Motor neuron (in vitro differentiated cells): ENCODE data around the gene AVEN. TPM values are rescaled to one million over a fixed set of nuclear protein-coding genes. Genes with fewer than 3 reads are reported as not detected.
A peak's percentile ranks its signal among the peaks of the same experiment; 100 is the strongest.

Experiments used
- ATAC-seq, 8 experiments: fragments of 200-7000 bp; cut with Tn5 transposase; replicated peaks in 6 of 8; 2 replicates each; pipeline ENCODE4 v1.8.0; 2021; ENCODE audit warnings: mild to moderate bottlenecking in 8 of 8, moderate library complexity in 8 of 8
- H3K27ac ChIP-seq, 2 donors: fragments of 250-450 bp; sonication (Bioruptor Pico); 2 replicates each; pipeline ENCODE4 v1.9.0; 2021; ENCODE audit warnings: antibody characterized with exemption in 2 of 2, mild to moderate bottlenecking in 2 of 2, moderate library complexity in 1 of 2
- H3K4me1 ChIP-seq, 2 donors: fragments of 250-450 bp; sonication (Bioruptor Pico); replicated peaks in 1 of 2; 2 replicates each; pipeline ENCODE4 v1.6.1; 2021; ENCODE audit warnings: antibody characterized with exemption in 2 of 2, mild to moderate bottlenecking in 2 of 2, moderate library complexity in 1 of 2
- H3K4me3 ChIP-seq, 5 donors: fragments of 250-450 bp; sonication (Bioruptor Pico); 2 replicates each; pipeline ENCODE4 v1.9.0; 2021; ENCODE audit warnings: antibody characterized with exemption in 5 of 5, mild to moderate bottlenecking in 5 of 5, moderate library complexity in 4 of 5
- WGBS, 10 experiments: fragments of 450-650 bp; shearing (Covaris generic); methylation state at CpG; one replicate each; pipeline ENCODE4 v1.0.0; 2022; 5-methylcytosine and 5-hydroxymethylcytosine counted together
- in situ Hi-C, 9 experiments: fragments of 400-800 bp; cut with MboI; loops; one replicate each; pipeline ENCODE4 v1.15.0; 2021; ENCODE audit warnings: low sequenced_read_pairs in 9 of 9, low pct_unique_long_range_greater_than_20kb in 2 of 9; ENCODE audit not compliant: unreplicated experiment in 9 of 9
- total RNA-seq, 8 experiments: library from RNA; unstranded; fragments of 300-600 nt; gene quantifications; 2 replicates each; pipeline versions ENCODE4 v1.2.3 to v1.2.4, GENCODE V29; 2022

Gene AVEN
- total RNA-seq, 8 experiments from 2014 or later, result 3.0 to 22.3 (median 11.2) TPM

DNA sequence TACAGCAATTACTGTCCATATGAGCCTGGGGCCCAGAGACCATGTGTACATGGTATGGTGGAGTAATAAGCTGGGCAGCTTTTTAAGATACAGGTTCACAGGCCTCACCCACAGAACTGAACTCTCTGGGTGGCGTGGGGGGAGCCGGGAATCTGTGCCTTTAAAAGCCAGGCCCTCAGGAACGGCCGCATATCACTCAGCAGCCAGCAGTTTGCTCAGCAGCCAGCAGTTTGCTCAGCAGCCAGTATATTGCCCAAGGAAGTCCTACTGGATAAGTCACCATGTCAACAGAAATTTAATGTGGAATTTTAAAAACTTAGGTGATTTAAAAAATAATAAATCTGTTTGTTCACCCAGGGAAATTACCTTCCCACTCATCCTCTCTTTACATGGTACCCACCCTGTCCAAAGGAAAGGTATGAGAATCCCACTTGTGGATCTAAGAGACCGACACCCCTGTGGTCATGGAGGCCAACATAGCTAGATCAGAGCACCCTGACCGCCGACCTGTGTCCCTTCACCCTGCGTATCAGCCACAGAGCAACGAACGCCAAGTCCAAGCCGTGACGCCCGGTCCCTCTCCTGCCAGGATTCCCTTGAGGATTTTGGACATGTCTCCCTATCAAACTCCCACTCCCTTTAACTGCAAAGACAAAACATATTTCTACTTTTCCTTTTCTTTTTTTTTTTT is 166.4 kb downstream of the AVEN start:
- H3K4me3 ChIP-seq, result no peak overlapping the region
- 60 to 94% (median 82%) methylated on average over 1 to 11 of the region's 13 CpGs; no CpG with 5 or more reads in 2 of the 10 experiments for WGBS, 10 experiments
- no peak overlapping the region for H3K27ac ChIP-seq
- H3K4me1 ChIP-seq, result no peaks in the 10 kb centered on the region
- ATAC-seq, result peak in 1 of 8 experiments; percentile 22
- in situ Hi-C loops, result no loop called here

DNA sequence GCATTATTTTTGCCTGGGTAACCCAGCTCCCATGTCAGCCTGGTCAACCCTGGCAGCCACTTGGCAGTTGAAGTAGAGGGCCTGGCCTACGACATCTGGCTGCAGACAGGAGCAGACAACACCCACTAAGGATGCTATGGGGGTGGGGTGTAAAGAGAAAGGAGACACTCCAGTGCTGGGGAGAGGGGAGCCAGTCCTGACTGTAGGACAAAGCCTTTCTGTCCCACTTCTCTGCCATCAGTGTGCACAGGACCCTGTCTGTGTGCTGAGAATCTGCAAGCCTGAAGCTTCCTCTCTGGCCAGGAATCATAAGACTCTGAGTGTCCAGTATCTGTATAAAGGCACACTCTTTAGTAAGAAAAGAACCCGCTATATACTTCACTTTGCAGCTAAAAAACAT is 167.0 kb downstream of the AVEN start:
- in situ Hi-C loops, result no loop called here
- no peak overlapping the region for H3K27ac ChIP-seq
- 67 to 100% (median 100%) methylated on average over 1 of the region's 2 CpGs; no CpG with 5 or more reads in 5 of the 10 experiments for WGBS, 10 experiments
- H3K4me1 ChIP-seq, result no peaks in the 10 kb centered on the region
- H3K4me3 ChIP-seq, result no peak overlapping the region
- peak in 2 of 8 experiments; percentile 27 to 66 for ATAC-seq

DNA sequence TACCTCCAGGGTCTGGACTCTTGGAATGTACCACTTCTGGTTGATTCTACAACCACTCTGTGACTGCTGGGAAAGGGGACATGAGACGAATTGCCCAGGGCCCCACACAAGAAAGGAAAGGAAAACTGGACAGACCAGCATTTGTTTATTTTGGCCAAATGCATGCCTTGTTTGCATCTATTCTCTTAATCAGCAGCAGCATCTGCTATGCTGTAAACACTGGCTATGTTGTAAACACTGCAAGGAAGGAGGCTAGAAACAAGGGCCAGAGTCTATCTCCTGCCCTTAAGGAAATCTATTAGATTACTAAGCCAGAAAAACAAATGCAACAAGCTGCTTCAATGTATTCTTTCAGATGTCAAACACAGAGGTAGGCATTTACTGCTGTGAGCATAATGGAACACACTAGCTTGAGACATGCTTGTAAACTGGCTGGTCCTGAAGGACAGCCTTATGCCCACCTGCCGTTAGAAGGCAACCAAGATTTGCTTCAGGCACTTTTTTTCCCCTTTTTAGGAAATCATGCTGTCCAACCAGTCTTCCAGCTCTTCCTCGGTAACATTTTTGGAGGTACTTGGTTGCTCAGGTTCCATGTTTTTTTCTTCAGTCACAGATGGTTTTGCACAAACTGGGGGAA is 172.8 kb downstream of the AVEN start:
- ATAC-seq, result no peak
- Histone ChIP-seq H3K27ac (no peak overlapping the region), H3K4me3 (no peak overlapping the region), H3K4me1 (no peaks in the 10 kb centered on the region)
- in situ Hi-C loops, result no loop called here
- 29 to 100% (median 74%) methylated on average over 1 to 3 of the region's 3 CpGs; no CpG with 5 or more reads in 1 of the 10 experiments for WGBS, 10 experiments

DNA sequence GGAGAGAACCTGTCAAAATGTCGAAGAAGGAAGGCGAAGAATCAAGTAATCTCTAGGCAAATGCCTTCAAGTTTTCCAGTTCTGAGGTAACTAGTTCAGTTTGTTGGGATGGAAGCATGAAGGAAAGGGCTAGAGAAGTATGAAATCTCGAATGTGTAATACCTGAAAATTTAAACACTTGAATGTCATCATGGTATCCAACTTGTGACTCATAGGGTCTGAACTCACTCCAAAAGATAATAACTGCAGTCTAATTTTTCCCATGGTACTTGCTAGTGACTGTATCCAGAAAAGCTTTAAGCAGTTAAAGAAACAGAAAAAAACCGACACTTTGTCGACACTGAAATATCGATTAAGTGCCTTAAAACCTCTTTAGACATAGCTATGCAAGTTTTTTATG is 173.6 kb downstream of the AVEN start:
- Histone ChIP-seq H3K4me3 (no peak overlapping the region), H3K4me1 (no peaks in the 10 kb centered on the region), H3K27ac (no peak overlapping the region)
- WGBS, 10 experiments, result 67 to 100% (median 94%) methylated on average over 3 to 6 of the region's 6 CpGs
- no peak for ATAC-seq
- in situ Hi-C loops, result no loop called here

DNA sequence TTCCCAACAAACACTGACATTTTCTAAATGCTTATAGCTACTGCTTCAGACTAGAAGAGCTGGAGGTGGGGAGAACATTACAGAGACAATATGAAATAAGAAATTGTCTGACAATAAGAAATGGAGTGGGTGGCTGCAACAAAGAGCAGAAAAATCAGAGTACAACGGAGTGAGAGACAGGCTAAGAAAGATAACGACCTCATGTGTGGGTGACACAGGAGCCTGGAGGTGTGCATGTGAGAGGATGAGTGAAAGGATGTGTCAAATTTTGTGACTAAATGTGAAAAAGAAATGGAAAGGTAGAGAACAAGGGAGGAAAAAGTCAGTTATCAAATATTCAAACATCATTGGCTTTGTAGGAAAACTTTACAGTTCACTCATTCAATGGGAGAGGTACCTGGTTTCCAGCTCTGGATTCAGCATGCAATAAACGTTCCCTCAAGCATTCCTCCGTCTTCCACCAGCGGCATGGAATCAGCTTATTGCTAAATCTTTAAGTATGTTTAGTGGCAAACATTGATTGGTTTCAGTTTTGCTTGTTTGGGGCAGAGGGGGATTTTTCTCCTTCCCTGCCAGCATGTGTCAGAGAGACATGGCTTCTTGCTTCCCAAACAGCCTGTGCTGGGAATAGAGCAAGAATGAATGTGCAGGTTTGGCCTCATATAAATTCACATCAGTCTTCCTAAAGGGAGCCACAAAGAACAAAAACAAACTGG is 174.5 kb downstream of the AVEN start:
- H3K4me1 ChIP-seq, result no peaks in the 10 kb centered on the region
- 55 to 97% (median 92%) methylated on average over 2 to 5 of the region's 5 CpGs; no CpG with 5 or more reads in 3 of the 10 experiments for WGBS, 10 experiments
- in situ Hi-C loops, result no loop called here

DNA sequence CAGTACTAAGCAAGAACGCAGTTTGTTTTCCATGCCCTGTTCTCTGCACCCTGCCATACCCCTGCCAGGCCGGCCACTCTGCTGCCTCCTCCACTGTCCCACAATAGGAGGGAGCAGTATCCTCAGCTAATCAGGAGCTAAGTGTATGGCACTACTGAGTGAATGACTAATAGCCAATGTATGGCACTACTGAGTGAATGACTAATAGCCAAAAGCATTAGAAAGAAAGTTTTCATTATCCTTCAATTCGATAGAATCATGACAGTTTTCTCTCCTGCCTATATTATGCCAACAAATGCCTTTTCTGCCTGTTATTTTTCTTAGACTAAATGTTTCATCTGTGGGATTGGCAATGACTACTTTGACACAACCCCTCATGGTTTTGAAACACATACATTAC is 178.2 kb downstream of the AVEN start:
- Histone ChIP-seq H3K4me1 (no peaks in the 10 kb centered on the region), H3K27ac (no peak overlapping the region), H3K4me3 (no peak overlapping the region)
- no peak for ATAC-seq
- WGBS, 10 experiments, result 69 to 100% (median 90%) methylated on average over 1 to 3 of the region's 3 CpGs; no CpG with 5 or more reads in 1 of the 10 experiments
- in situ Hi-C loops, result no loop called here

More for the DNA sequence above, 174.5 kb downstream of the AVEN start:
- H3K4me3 ChIP-seq, result no peak overlapping the region
- no peak overlapping the region for H3K27ac ChIP-seq
- ATAC-seq, result no peak

DNA sequence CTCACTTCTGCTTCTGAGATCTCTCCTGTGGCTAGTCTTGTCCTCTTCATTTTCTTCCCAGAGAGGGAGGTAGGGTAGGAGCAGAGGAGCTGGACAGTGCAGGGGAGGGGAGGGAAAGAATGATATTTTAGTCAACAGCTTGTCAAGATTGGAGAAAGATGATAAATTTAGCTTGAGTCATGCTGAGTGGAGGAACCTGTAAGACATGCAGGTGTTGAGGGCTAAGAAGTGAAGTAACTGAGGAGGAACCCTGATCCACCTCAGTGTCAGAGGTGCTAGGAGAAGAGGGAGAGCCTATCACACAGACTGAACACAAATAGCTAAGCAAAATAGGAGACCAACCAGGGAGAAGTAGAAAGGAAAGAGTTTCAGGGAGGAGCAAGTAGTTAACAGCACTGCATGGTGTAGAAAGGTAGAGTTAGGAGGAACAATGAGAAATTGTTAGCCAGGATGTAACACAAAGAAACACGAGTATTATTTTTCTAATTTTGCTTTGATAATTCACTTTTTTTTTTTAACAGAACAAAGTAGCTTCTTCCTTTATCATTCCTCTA is 178.9 kb downstream of the AVEN start:
- in situ Hi-C loops, result no loop called here
- no peaks in the 10 kb centered on the region for H3K4me1 ChIP-seq
- no peak overlapping the region for H3K4me3 ChIP-seq
- WGBS, 10 experiments, result 38 to 100% (median 81%) methylated on average over 1 of the region's 1 CpG; no CpG with 5 or more reads in 2 of the 10 experiments
- no peak for ATAC-seq
- no peak overlapping the region for H3K27ac ChIP-seq

DNA sequence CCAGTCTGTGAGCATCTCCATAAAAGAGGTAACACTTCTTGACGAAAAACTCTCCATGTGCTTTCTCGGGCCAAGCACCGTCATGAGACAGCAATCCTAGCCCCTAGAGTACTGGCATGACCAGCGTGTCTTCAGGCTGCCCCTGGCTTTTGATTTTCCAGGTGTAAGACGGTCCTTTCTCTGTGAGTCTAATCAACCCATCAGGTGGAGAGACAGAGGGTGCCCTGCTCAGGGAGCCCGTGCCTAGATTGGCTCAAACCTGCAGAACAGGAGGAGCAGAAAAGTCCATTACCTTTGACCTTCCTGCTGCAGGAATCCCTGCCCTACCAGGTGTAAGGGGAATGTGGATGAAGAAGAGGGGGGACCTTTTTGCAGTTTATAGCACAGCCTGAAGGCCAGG is 180.2 kb downstream of the AVEN start:
- no peaks in the 10 kb centered on the region for H3K4me1 ChIP-seq
- no peak for ATAC-seq
- no peak overlapping the region for H3K4me3 ChIP-seq
- WGBS, 10 experiments, result 80 to 100% (median 100%) methylated on average over 1 to 3 of the region's 6 CpGs; no CpG with 5 or more reads in 7 of the 10 experiments
- in situ Hi-C loops, result no loop called here
- H3K27ac ChIP-seq, result no peak overlapping the region

DNA sequence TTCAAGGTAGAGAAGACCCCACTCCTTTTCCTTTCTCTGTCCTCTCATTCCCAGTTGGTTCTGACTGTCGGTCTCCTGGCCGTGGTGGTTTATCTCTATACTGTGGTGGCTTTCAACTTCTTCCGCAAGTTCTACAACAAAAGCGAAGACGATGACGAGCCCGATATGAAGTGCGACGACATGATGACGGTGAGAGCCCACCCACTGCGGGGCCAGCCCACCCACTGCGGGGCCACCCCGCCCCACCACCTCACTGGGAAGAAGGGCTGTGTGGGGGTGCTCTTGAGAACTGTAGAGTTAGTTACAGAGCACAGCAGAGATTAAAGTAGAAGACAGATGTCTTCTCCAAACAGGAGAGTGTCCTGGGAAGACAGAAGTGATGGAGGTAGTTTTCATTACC is 181.3 kb downstream of the AVEN start:
- no peak for ATAC-seq
- Histone ChIP-seq H3K4me3 (no peak overlapping the region), H3K4me1 (no peaks in the 10 kb centered on the region), H3K27ac (no peak overlapping the region)
- in situ Hi-C loops, result no loop called here
- 90 to 100% (median 95%) methylated on average over 1 to 13 of the region's 13 CpGs; no CpG with 5 or more reads in 2 of the 10 experiments for WGBS, 10 experiments

DNA sequence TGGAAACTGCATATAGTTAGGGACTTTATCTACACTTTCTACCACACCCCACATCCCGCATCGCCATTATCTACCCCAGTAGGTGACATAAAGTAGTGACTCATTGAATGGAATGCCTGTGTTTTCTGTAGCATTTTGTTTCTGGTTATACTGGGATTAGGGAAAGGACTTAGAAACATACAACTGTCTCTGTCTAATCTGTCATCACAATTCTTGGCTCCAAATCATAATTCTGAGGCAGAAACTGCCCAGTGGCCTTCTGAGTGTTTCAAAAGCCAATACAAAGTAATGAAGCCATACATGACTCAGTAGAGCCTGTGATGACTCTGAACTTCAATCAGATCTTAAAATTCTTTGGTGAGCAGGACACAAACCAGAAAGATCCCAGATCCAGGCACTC is 186.4 kb downstream of the AVEN start:
- 6 to 80% (median 77%) methylated on average over 1 to 2 of the region's 2 CpGs; no CpG with 5 or more reads in 7 of the 10 experiments for WGBS, 10 experiments
- in situ Hi-C loops, result no loop called here
- Histone ChIP-seq H3K4me3 (no peak overlapping the region), H3K4me1 (no peaks in the 10 kb centered on the region), H3K27ac (no peak overlapping the region)
- ATAC-seq, result peak in 2 of 8 experiments; percentile 87

DNA sequence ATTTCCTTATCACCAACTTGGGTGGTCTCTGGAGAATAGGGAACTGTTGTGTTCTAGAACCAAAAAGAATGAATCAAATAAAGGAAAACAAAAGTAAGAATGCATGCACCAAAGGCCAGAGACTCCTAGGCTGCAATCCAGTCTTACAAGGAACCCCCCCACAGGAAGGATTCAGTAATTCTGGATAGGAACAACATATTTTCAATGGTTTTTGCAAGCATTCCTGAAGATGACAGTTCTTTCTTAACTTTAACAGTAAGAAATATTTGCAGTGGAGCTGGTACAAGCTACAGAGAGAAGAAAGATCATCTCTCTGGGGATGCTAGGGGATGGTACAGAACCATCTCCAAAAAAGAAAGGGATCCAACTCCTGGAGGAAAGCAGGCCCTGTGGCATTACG is 186.9 kb downstream of the AVEN start:
- no peak overlapping the region for H3K27ac ChIP-seq
- peak in 1 of 8 experiments; percentile 23 for ATAC-seq
- no peak overlapping the region for H3K4me3 ChIP-seq
- 57 to 83% (median 71%) methylated on average over 1 of the region's 1 CpG; no CpG with 5 or more reads in 3 of the 10 experiments for WGBS, 10 experiments
- H3K4me1 ChIP-seq, result no peaks in the 10 kb centered on the region
- in situ Hi-C loops, result no loop called here

DNA sequence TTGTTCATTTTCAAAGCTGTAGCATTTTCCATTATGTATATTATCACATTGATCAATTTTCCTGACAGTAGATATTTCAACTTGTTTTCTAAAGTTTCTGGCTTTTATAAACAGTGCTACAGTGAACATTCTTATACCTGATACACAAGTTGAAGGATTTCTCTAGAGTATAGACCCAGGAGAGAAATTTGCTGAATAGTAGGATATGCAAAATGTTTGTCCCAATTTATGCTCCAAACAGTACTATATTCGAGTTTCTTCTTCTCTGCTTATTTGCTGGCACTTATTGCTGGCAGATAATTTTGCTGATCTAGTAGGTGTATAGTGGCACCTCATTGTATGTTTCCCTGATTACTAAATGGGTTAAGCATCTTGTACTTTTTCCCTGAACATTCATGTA is 187.9 kb downstream of the AVEN start:
- Histone ChIP-seq H3K4me3 (no peak overlapping the region), H3K4me1 (no peaks in the 10 kb centered on the region), H3K27ac (no peak overlapping the region)
- no peak for ATAC-seq
- WGBS, 10 experiments, result 43 to 100% (median 83%) methylated on average over 1 of the region's 1 CpG; no CpG with 5 or more reads in 3 of the 10 experiments
- in situ Hi-C loops, result no loop called here

DNA sequence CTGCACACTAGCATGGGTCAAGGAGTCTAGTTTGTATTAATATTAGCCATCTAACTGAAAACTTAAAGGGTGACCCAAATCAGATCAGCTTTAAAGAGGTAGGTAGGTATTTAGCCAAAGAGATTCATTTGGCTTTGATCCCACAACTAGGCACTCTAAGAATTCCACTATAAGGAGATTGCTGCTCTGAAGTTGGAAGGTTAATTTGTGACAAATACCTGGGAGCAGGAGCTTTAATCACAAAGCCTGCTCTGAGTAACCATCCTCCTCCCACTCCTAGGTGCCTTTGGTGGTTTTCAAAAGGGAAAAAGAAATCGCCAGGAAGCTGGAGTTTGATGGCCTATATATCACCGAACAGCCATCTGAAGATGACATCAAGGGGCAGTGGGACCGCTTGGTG is 191.0 kb downstream of the AVEN start:
- Histone ChIP-seq H3K27ac (no peak overlapping the region), H3K4me3 (no peak overlapping the region), H3K4me1 (no peaks in the 10 kb centered on the region)
- in situ Hi-C loops, result loop anchor here in 1 of 9 experiments (25.0 kb wide), 1 partner anchor 111 kb away; no protein-coding TSS in a partner anchor
- ATAC-seq, result no peak
- 52 to 100% (median 95%) methylated on average over 1 to 3 of the region's 3 CpGs; no CpG with 5 or more reads in 5 of the 10 experiments for WGBS, 10 experiments
